Keratinocyte (primary cell): ENCODE results near the gene DEFB110.

Source experiments
- EZH2 ChIP-seq: IDR thresholded peaks from one replicate; pipeline ENCODE4 v1.6.1; 2012; ENCODE audit warnings: inconsistent platforms, mild to moderate bottlenecking, low read length, moderate library complexity
- TF ChIP-seq, protein P1 (sequence below), 3 experiments: IDR thresholded peaks in 1 of 3; conservative IDR thresholded peaks in 1 of 3; optimal IDR thresholded peaks in 1 of 3; 2 replicates in 2 of 3; 3 replicates in 1 of 3; pipeline versions ENCODE3 to v1.5.1; 2011; ENCODE audit warnings: low read length in 3 of 3, mild to moderate bottlenecking in 3 of 3, moderate library complexity in 2 of 3, control low read depth in 1 of 3, inconsistent platforms in 1 of 3; ENCODE audit not compliant: insufficient read depth in 2 of 3; ENCODE audit errors: extremely low read depth in 1 of 3

DNA sequence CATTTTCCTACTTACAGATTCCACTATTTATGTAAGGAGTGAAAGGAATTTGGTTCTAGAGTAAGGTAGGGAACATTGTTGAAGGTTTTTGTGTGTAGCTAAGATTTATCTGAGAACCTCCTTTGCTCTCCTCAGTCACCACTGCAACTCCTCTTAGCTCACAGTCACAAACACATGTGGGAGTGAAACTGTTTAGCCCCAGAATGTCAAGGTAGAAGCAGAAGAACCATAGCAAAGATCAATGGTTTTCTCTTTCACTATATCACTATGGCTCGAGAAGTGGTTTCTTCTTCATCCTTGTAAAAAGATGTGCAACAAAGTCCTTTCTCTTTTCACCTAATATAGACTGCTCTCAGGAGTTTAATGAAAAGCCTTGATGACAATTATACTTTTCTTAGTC lies 34.4 kb upstream of the DEFB110 start:
- TF ChIP-seq, protein P1, sequence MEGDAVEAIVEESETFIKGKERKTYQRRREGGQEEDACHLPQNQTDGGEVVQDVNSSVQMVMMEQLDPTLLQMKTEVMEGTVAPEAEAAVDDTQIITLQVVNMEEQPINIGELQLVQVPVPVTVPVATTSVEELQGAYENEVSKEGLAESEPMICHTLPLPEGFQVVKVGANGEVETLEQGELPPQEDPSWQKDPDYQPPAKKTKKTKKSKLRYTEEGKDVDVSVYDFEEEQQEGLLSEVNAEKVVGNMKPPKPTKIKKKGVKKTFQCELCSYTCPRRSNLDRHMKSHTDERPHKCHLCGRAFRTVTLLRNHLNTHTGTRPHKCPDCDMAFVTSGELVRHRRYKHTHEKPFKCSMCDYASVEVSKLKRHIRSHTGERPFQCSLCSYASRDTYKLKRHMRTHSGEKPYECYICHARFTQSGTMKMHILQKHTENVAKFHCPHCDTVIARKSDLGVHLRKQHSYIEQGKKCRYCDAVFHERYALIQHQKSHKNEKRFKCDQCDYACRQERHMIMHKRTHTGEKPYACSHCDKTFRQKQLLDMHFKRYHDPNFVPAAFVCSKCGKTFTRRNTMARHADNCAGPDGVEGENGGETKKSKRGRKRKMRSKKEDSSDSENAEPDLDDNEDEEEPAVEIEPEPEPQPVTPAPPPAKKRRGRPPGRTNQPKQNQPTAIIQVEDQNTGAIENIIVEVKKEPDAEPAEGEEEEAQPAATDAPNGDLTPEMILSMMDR (optimal IDR thresholded peaks at IDR 0.05 in 1 of 3, IDR thresholded peaks at IDR 0.05 in 1 of 3, conservative IDR thresholded peaks at IDR 0.05 in 1 of 3; ENCODE audit: extremely low read depth in 1 of 3, insufficient read depth in 2 of 3, low read length in 3 of 3), result no peak
- no peak for TF ChIP-seq EZH2
